ENCODE data around the gene MRPL24.

The MRPL24 gene

GRCh38 chr1:156754219-156754618 is 13.3 kb upstream of the MRPL24 start:
- ChIA-PET CTCF (no interaction called here), POLR2A (no interaction called here)
- H3K4me3 ChIP-seq (ENCODE audit: low read depth, low read length): no peak overlapping the region
- no peak for DNase-seq (ENCODE audit: low read depth, low spot score)
- TF ChIP-seq CTCF (IDR thresholded peaks at IDR 0.05; ENCODE audit: insufficient read depth, low read length, missing control alignments): no peak

- POLR2A ChIA-PET: interaction anchor here (1.0 to 3.0 kb wide), 3 partner anchors 12 to 42 kb away, joined by 3 to 17 read pairs (median 12); partner anchors contain the start of genes MRPL24 and PRCC
- H3K4me3 ChIP-seq (ENCODE audit: low read depth, low read length): peak overlapping the region; percentile 96
- no peak for DNase-seq (ENCODE audit: low read depth, low spot score)
- CTCF ChIA-PET: interaction anchor here (0.9 to 3.4 kb wide), 10 partner anchors 14 to 175 kb away, joined by 3 to 15 read pairs (median 4); partner anchors contain the start of genes NTRK1 and PRCC
- TF ChIP-seq CTCF (IDR thresholded peaks at IDR 0.05; ENCODE audit: insufficient read depth, low read length, missing control alignments): no peak
Observed at GRCh38 chr1:156752843-156753482, 12.1 kb upstream of the MRPL24 start.

GRCh38 chr1:156751757-156752481 is 11.0 kb upstream of the MRPL24 start:
- peak overlapping the region; percentile 96 for H3K4me3 ChIP-seq (ENCODE audit: low read depth, low read length)
- ChIA-PET CTCF (interaction anchor here (0.7 to 3.4 kb wide), 12 partner anchors 13 to 176 kb away, joined by 3 to 15 read pairs (median 4); partner anchors contain the start of genes NTRK1 and PRCC), POLR2A (interaction anchor here (0.7 to 3.1 kb wide), 10 partner anchors 11 to 107 kb away, joined by 3 to 18 read pairs (median 4); partner anchors contain the start of genes INSRR, ISG20L2, METTL25B and MRPL24)
- peak; percentile 72 for DNase-seq (ENCODE audit: low read depth, low spot score)
- TF ChIP-seq CTCF (IDR thresholded peaks at IDR 0.05; ENCODE audit: insufficient read depth, low read length, missing control alignments): peak; percentile 39

GRCh38 chr1:156751451-156751756 is 10.5 kb upstream of the MRPL24 start, which contains the start of gene HDGF:
Gene HDGF (minus strand): TSS chr1:156751675. CDS start chr1:156751429, 246 bp downstream.
- no peak for DNase-seq (ENCODE audit: low read depth, low spot score)
- ChIA-PET CTCF (interaction anchor here (0.9 to 3.4 kb wide), 6 partner anchors 12 to 106 kb away, joined by 3 to 15 read pairs (median 7); partner anchors contain the start of gene PRCC), POLR2A (interaction anchor here (0.9 to 3.1 kb wide), 8 partner anchors 10 to 108 kb away, joined by 3 to 18 read pairs (median 6); partner anchors contain the start of genes INSRR, ISG20L2, METTL25B and MRPL24)
- H3K4me3 ChIP-seq (ENCODE audit: low read depth, low read length): peak within 1 kb of the TSS; percentile 96
- no peak for TF ChIP-seq CTCF (IDR thresholded peaks at IDR 0.05; ENCODE audit: insufficient read depth, low read length, missing control alignments)

- no peak for TF ChIP-seq CTCF (IDR thresholded peaks at IDR 0.05; ENCODE audit: insufficient read depth, low read length, missing control alignments)
- ChIA-PET CTCF (interaction anchor here (0.9 to 3.4 kb wide), 4 partner anchors 24 to 107 kb away, joined by 3 to 15 read pairs (median 8); no protein-coding TSS in a partner anchor), POLR2A (interaction anchor here (0.9 to 3.1 kb wide), 8 partner anchors 10 to 108 kb away, joined by 3 to 18 read pairs (median 6); partner anchors contain the start of genes INSRR, ISG20L2, METTL25B and MRPL24)
- peak overlapping the region; percentile 96 for H3K4me3 ChIP-seq (ENCODE audit: low read depth, low read length)
- DNase-seq (ENCODE audit: low read depth, low spot score): no peak
Observed at GRCh38 chr1:156750711-156751450, 10.0 kb upstream of the MRPL24 start.

Measured in AG04449 (cell line).